ENCODE data around the gene SSX4B.
"Not testable (repeated sequence)": the region's sequence is repeated elsewhere in the genome, so short reads cannot be mapped to it uniquely, and the experiment has no call there.

SSX4B gene, protein sequence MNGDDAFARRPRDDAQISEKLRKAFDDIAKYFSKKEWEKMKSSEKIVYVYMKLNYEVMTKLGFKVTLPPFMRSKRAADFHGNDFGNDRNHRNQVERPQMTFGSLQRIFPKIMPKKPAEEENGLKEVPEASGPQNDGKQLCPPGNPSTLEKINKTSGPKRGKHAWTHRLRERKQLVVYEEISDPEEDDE

GRCh38 chrX:48411860-48412259 lies at the start of gene SSX4B:
SSX4B (minus strand) TSS chrX:48411960; CDS start chrX:48411372, 588 bp downstream.
- DNase-seq; intact Hi-C loops (cut with DNase I): not testable (repeated sequence)

- DNase-seq = peak in 1 of 42 donors; percentile 30
- intact Hi-C loops (cut with DNase I) = no loop called here
These were observed 48.8 kb upstream of the SSX4B start for GRCh38 chrX:48460606-48461005.

DNA sequence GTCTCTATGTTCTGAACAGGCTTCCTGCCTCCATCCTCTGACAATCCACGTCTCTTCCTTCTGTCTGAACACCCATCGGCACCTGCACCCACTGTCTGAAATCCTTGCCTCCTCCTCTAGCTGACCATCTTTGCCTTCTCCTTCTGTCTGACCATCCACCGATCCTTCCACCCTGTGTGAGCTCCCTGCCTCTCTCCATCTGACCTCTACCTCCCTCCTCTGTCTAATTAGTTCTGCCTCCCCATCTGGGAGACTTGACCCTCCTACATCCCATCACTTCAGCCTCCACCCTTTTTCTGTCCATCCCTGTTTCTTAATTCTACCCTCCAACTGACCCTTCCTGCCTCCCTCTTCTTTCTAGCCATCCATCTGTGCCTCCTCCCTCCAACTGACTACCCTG lies 48.3 kb upstream of the SSX4B start:
- intact Hi-C loops (cut with DNase I) = no loop called here
- DNase-seq = no peak

GRCh38 chrX:48459483-48459882 lies 47.7 kb upstream of the SSX4B start:
- no peak for DNase-seq
- intact Hi-C loops (cut with DNase I) = no loop called here

- DNase-seq = peak in 1 of 42 donors; percentile 18
- intact Hi-C loops (cut with DNase I) = no loop called here
These were observed 47.0 kb upstream of the SSX4B start for GRCh38 chrX:48458711-48459110.

- intact Hi-C loops (cut with DNase I) = no loop called here
- DNase-seq = peak in 1 of 42 donors; percentile 15
These were observed 45.0 kb upstream of the SSX4B start for GRCh38 chrX:48456628-48457331.

DNA sequence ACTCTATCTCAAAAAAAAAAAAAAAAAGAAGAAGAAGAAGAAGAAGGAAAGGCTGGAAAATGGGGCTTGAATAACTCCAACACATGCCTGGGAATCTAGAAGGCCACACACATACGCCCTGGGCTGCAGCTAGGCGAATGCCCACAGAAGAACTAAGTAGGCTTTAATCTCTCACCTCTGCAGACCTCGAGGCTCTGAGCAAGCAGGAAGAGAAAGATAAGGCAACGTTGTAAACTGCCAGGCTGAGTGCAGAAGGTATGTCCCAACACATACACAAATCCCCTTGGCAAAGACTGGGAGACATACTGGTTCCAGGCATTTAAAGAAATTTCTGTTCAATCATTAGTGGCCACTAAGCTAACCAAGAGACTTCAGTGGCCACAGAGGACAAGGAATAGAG lies 39.9 kb upstream of the SSX4B start:
- no peak for DNase-seq

DNA sequence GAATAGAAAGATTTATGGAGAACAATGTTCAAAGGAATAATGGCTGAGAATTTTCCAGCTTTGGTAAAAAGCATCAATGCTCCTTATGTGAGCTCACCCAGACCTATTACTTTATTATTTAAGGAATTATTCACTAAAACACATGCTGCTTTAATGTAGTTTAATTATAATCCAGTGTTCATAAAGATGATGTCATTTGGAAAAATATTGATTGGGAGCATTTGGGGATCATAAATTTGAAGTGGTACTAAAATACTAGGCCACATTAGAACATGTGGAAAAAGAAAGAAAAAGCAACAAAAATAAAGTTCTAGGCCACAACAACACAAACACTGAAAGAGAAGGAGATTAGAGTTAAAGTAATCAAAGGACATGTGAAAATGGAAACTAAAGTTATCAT lies 38.3 kb upstream of the SSX4B start:
- intact Hi-C loops (cut with DNase I) = no loop called here
- DNase-seq = no peak

More for the DNA sequence above, 39.9 kb upstream of the SSX4B start:
- intact Hi-C loops (cut with DNase I) = no loop called here

DNA sequence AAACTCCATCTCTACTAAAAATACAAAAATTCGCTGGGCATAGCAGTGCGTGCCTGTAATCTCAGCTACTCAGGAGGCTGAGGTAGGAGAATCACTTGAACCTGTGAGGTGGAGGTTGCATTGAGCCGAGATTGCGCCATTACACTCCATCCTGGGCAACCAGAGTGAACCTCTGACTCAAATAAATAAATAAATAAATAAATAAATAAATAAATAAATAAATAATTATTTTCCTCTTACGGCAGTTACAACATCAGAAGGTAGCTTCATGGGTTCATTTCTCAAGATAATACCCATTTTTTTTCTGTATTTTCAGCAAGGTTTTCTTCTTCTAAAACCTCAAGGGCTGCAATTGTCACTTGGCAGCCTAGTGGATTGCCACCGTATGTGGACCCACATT lies 35.4 kb upstream of the SSX4B start:
- DNase-seq; intact Hi-C loops (cut with DNase I): not testable (repeated sequence)

DNA sequence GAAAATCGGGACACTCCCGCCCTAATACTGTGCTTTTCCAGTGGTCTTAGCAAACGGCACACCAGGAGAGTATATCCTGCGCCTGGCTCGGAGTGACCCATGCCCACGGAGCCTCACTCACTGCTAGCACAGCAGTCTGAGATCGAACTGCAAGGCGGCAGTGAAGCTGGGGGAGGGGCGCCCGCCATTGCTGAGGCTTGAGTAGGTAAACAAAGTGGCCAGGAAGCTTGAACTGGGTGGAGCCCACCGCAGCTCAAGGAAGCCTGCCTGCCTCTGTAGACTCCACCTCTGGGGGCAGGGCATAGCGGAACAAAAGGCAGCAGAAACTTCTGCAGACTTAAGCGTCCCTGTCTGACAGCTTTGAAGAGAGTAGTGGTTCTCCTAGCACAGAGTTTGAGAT lies 22.0 kb upstream of the SSX4B start:
- DNase-seq; intact Hi-C loops (cut with DNase I): not testable (repeated sequence)

DNA sequence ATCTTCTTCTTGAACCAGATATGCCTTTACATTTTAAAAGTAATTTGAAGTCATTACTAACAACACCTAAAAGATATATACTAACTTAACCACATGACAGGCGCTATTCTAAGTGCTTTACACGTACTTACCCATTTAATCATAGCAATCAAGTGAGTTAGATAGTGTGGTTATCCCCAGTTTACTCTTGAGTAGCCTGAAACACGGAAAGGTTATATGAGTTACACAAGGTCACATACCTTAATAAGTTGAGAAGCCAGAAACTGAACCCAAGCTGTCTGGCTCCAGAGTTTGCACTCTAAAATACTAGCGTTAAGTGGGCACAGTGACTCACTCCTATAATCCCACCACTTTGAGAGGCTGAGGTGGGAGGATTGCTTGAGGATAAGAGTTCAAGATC lies 18.4 kb upstream of the SSX4B start:
- DNase-seq; intact Hi-C loops (cut with DNase I): not testable (repeated sequence)

DNA sequence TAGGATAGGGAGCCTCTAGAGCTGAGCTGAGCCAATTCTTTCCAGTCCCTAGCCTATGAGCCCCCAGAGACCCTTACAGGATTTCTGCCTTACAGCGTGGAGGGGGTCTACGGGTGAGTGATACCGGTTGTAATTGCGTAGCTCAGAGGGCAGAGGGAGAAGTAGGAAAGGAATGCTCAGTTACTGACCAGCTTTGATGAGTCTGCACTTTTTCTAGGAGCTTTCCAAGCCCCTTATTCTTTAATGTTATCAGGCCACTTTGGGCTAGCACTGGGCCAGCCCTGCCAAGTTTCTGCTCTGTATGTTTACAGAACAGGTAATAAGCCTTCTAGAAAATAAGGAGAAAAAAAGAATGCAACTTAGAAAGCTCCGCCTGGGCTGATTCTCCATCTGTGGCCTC lies 17.8 kb upstream of the SSX4B start:
- DNase-seq; intact Hi-C loops (cut with DNase I): not testable (repeated sequence)

DNA sequence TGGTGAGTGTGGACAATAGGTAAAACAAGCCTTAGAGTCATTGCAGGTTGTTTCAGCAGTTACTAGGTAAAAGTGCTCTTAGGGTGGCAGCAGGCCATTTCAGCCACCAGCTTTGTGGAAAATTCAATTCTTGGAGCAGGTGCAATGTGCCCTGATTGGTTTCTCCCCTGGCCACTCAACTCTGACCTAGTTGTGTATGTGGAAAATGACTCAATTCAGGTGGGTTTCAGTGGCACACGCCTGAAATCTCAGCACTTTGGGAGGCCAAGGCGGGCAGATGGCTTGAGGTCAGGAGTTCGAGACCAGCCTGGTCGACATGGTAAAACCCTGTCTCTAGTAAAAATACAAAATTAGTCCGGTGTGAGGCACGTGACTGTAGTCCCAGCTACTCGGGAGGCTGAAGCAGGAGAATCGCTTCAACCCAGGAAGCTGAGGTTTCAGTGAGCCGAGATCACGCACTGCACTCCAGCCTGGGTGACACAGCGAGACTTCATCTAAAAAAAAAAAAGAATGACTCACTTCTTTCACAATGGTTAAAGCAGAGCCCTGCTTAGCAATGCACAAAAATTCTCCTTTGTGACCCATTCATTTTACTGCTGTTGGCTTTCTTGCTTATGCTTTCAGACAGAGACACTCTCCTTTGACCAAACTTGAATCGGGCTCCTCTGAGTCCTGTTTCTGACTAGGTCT lies 15.4 kb upstream of the SSX4B start:
- intact Hi-C loops (cut with DNase I); DNase-seq: not testable (repeated sequence)

DNA sequence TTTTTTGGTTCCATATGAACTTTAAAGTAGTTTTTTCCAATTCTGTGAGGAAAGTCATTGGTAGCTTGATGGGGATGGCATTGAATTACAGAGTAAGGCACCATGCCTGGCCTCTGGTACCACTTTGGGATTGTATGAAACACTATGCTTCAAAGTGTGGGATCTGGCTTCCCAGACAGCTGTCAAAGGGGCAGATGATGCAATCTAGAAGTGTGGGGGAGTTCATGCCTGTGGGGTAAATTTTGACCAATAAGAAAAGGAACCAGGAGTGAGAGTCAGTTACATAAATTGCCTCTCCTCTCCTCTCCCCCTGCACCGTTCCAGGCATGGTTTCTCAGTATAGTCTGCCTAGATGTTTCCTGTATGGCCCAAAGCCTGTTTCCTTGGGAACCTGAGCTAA lies 13.9 kb downstream of the SSX4B start:
- DNase-seq; intact Hi-C loops (cut with DNase I): not testable (repeated sequence)

- intact Hi-C loops (cut with DNase I) = not testable (repeated sequence)
These were observed 14.8 kb downstream of the SSX4B start for GRCh38 chrX:48396931-48397330.

GRCh38 chrX:48383239-48383638 lies 28.5 kb downstream of the SSX4B start, which contains the start of gene SSX4:
SSX4 (plus strand) TSS chrX:48383539; CDS start chrX:48384054, 515 bp downstream.
- intact Hi-C loops (cut with DNase I) = not testable (repeated sequence)

More at GRCh38 chrX:48396931-48397330, 14.8 kb downstream of the SSX4B start:
- DNase-seq = not testable (repeated sequence)

DNA sequence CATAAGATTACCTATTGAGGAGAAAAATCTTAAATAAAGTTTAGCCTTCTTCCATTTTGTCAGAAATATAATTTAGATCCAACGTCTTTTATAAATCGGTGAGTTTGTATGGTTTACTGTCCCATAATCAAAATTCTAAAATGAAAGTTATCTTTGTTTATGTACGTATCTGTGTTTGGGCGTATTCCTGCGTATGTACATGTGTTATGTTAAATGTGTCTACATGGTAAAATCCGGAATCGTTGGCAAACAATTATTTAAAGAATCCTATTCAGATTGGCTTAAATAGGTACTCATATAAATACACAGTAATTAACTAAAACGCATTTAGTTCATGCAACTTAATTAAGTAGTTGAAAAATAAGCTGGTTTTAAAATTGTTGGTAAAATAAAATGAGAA lies 41.4 kb downstream of the SSX4B start:
- DNase-seq; intact Hi-C loops (cut with DNase I): not testable (repeated sequence)

More at GRCh38 chrX:48383239-48383638, 28.5 kb downstream of the SSX4B start, which contains the start of gene SSX4:
- DNase-seq = not testable (repeated sequence)

DNA sequence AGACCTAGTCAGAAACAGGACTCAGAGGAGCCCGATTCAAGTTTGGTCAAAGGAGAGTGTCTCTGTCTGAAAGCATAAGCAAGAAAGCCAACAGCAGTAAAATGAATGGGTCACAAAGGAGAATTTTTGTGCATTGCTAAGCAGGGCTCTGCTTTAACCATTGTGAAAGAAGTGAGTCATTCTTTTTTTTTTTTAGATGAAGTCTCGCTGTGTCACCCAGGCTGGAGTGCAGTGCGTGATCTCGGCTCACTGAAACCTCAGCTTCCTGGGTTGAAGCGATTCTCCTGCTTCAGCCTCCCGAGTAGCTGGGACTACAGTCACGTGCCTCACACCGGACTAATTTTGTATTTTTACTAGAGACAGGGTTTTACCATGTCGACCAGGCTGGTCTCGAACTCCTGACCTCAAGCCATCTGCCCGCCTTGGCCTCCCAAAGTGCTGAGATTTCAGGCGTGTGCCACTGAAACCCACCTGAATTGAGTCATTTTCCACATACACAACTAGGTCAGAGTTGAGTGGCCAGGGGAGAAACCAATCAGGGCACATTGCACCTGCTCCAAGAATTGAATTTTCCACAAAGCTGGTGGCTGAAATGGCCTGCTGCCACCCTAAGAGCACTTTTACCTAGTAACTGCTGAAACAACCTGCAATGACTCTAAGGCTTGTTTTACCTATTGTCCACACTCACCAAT lies 43.9 kb downstream of the SSX4B start:
- intact Hi-C loops (cut with DNase I); DNase-seq: not testable (repeated sequence)

GRCh38 chrX:48359281-48359680 lies 52.5 kb downstream of the SSX4B start:
- DNase-seq; intact Hi-C loops (cut with DNase I): not testable (repeated sequence)

Measured in head of caudate nucleus (tissue), 42 donors.